DND-41 (cell line): ENCODE measurements around the gene MTCH1.

Experiments
- EZH2 ChIP-seq: IDR thresholded peaks from 3 replicates; pipeline ENCODE4 v1.6.1; 2012; ENCODE audit warnings: borderline replicate concordance, low read depth, mild to moderate bottlenecking, moderate library complexity, low read length, inconsistent platforms; ENCODE audit not compliant: severe bottlenecking
- TF ChIP-seq, protein P1 (sequence below): IDR thresholded peaks from 2 replicates; pipeline ENCODE4 v1.5.1; 2012; ENCODE audit warnings: borderline replicate concordance, low read length, moderate library complexity, mild to moderate bottlenecking; ENCODE audit not compliant: poor library complexity, severe bottlenecking; ENCODE audit errors: extremely low read depth

DNA sequence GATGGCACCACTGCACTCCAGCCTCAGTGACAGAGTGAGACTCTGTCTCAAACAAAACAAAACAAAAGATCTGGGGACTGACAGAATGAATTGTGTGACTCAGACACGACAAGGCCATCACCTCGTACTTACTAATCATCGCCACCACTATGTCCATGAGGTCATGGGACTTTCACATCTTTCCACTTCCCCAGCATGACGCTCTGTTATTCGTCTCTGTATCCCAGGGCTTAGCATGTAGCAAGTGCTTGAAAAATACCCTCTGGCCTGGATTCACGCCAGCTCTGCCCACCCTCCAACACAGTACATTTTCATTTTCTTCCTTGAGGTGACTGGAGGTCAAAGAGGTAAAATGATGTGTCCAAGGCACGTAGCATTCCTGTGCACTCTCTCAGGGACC is 47.3 kb upstream of the MTCH1 start:
- TF ChIP-seq, protein P1, sequence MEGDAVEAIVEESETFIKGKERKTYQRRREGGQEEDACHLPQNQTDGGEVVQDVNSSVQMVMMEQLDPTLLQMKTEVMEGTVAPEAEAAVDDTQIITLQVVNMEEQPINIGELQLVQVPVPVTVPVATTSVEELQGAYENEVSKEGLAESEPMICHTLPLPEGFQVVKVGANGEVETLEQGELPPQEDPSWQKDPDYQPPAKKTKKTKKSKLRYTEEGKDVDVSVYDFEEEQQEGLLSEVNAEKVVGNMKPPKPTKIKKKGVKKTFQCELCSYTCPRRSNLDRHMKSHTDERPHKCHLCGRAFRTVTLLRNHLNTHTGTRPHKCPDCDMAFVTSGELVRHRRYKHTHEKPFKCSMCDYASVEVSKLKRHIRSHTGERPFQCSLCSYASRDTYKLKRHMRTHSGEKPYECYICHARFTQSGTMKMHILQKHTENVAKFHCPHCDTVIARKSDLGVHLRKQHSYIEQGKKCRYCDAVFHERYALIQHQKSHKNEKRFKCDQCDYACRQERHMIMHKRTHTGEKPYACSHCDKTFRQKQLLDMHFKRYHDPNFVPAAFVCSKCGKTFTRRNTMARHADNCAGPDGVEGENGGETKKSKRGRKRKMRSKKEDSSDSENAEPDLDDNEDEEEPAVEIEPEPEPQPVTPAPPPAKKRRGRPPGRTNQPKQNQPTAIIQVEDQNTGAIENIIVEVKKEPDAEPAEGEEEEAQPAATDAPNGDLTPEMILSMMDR: no peak
- TF ChIP-seq EZH2: no peak
